GM12891 (cell line): ENCODE data around the gene RASGRF1.
"Not testable (repeated sequence)": the region's sequence is repeated elsewhere in the genome, so short reads cannot be mapped to it uniquely, and the experiment has no call there.

Experiments used
- DNase-seq: peaks from one replicate; pipeline ENCODE4 v3.0.0; 2011; ENCODE audit warnings: low spot score; ENCODE audit not compliant: insufficient read length
- FAIRE-seq: peaks from 2 replicates; lab custom pipeline; 2011; peaks lifted over from hg19 to GRCh38; lab: Jason Lieb, UNC
- PAX5 ChIP-seq: IDR thresholded peaks from 2 replicates; pipeline ENCODE4 v1.6.1; 2011; ENCODE audit warnings: low read length, moderate library complexity, mild to moderate bottlenecking; ENCODE audit not compliant: insufficient read depth, severe bottlenecking
- POLR2A ChIP-seq: IDR thresholded peaks from 2 replicates; pipeline ENCODE4 v1.6.1; 2011; ENCODE audit warnings: low read depth, low read length, control low read depth
- POLR2AphosphoS5 ChIP-seq: IDR thresholded peaks from 2 replicates; pipeline ENCODE4 v1.6.1; 2011; ENCODE audit warnings: low read depth, low read length, control low read depth
- POU2F2 ChIP-seq: IDR thresholded peaks from 2 replicates; pipeline ENCODE4 v1.6.1; 2011; ENCODE audit warnings: low read depth, mild to moderate bottlenecking, control low read depth, low read length, moderate library complexity
- SPI1 ChIP-seq: IDR thresholded peaks from 2 replicates; pipeline ENCODE4 v1.6.1; 2011; ENCODE audit warnings: low read depth, low read length, control low read depth
- TAF1 ChIP-seq: IDR thresholded peaks from 2 replicates; pipeline ENCODE4 v1.6.1; 2011; ENCODE audit warnings: low read depth, low read length, control low read depth

The RASGRF1 gene

GRCh38 chr15:78937132-78937739 lies 153.3 kb downstream of the RASGRF1 start:
- TF ChIP-seq PAX5: no peak
- TF ChIP-seq TAF1: no peak
- TF ChIP-seq POLR2A: no peak
- TF ChIP-seq POLR2AphosphoS5: no peak
- TF ChIP-seq POU2F2: no peak
- no peak for TF ChIP-seq SPI1
- FAIRE-seq (peak; percentile 52), DNase-seq (no peak)

DNA sequence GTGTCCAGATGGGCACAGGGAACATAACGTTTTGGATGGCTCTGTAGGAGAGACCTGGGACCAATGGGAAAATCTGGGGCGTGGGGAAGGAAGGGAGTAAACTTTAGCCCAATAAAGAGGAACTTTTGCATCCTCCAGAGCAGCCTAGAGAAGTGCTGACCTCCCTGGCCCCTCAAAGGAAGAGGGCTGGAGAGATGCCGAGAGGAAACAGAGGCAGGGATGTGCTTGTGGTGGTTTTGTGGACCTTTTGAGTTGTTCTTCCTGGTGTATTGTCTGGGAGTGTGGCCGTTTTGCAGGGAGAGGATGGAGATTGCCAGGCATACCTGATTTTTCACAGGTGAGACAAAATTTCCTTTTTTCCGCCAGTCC lies 155.9 kb downstream of the RASGRF1 start:
- FAIRE-seq (no peak), DNase-seq (no peak)
- TF ChIP-seq POLR2A (no peak), PAX5 (no peak), TAF1 (no peak), POLR2AphosphoS5 (no peak), SPI1 (no peak), POU2F2 (no peak)

DNA sequence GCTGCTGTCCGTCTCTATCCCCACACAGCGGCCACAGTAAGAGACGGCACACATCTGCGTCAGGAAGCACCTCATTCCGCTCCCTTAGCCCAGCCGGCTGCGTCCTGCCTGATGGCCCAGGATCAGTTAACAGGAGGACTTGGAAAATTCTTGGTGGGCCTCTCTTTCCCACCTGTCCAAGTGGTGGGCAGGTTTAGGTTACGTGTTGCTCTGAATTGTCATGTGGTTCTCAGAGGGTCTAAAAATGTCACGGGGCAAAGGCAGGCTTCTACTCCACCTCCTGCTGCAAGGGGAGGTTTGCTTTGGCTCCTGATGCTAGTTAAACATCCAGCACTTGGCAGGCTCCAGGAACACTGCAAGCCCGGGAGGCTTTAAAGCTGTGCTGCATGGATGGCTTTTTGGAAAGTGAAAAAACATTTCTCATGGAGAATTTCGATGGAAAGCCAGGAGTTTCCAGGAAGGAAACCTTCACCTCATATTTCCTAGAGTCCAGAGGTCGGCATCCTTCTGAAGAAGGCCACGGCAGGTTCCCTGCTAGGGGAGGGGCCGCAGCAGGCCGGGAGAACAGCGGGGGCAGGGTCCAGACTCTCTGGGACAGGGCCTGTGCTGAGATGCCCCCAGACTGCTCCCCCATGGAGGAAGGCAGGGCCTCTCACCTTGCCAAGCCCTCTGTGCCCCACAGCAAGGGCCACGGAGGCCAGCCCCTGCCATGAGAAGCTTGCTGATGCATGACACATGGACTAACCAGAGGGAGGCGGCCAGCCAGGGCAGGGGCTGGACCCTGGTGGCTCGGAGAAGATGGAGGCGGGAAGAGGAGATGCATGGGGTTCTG lies 156.5 kb downstream of the RASGRF1 start:
- FAIRE-seq: no peak
- DNase-seq: no peak
- no peak for TF ChIP-seq PAX5
- TF ChIP-seq TAF1: no peak
- TF ChIP-seq POLR2A: no peak
- TF ChIP-seq POLR2AphosphoS5: no peak
- no peak for TF ChIP-seq POU2F2
- no peak for TF ChIP-seq SPI1

- DNase-seq (no peak), FAIRE-seq (no peak)
- TF ChIP-seq POLR2A: no peak
Observed at GRCh38 chr15:78933187-78933822, 157.3 kb downstream of the RASGRF1 start.

DNA sequence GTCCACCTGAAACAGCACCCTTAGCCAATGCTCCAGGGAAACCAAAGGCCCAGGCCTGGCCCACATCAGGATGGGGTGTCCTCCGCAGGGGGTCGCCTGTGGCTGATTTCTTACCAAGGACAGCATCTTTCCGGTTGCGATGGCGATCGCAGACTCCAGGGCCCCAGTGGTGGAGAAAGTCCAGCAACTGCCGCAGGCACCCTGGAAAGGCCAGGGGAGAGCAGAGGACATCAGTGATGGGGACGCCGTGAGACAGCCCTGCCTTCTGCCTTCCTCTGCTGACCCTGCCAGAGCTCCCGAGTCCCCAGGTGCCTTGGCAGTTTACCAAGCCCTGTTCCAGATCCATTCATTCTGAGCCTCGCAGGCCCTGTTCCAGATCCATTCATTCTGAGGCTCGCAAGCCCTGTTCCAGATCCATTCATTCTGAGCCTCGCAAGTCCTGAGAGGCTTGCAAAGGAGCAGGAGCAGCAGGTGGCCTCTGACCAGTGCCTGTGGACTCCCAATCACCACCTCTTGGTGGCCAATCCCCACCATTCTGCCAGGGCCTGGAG lies 158.2 kb downstream of the RASGRF1 start:
- no peak for DNase-seq
- FAIRE-seq: no peak
- TF ChIP-seq POU2F2 (no peak), TAF1 (no peak), SPI1 (no peak)

- DNase-seq: no peak
- no peak for FAIRE-seq
- TF ChIP-seq POLR2AphosphoS5 (no peak), TAF1 (no peak), SPI1 (no peak), PAX5 (no peak), POU2F2 (no peak), POLR2A (no peak)
Observed at GRCh38 chr15:78931439-78932257, 158.9 kb downstream of the RASGRF1 start.

DNA sequence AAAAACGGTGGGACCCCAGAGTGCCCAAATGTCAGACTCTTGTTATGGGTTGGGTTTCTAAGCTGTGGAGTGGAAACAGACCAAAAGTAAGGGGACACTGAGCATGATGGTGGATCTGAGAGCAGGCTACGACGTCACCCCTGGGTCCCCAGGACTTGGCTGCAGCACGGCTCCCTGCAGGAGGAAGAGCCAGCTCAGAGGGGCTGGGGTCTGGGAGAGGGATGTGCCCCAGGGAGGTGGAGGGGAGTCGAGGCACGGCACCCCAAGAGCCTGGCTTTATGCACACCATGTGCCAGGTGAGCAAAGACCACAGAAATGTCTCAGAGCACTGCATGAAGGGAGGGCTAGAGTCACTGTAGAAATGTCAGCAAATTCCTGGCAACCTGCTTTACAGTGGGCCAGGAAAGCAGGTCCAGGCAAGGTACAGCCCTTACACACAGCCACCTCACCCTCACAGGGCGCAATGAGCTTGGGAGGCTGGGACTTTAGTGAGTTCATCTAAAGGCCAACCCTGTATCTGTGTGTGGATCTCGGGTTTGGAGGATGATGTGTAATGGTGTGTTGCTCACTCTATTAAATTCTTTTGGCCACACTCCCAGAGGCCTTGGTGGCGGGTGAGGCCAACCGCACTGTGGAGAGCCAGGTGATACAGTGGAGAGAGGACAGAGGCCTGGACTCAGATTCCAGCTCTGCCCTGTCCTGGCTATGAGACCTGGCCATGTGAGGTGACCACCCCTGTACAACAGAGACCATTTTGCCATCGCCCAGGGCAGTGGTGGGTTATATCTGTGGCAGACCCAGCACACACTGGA lies 159.8 kb downstream of the RASGRF1 start:
- FAIRE-seq (peak; percentile 13), DNase-seq (no peak)
- TF ChIP-seq POLR2AphosphoS5 (peak; percentile 23; the same call in 1 of the 2 replicates), POU2F2 (no peak), TAF1 (no peak), SPI1 (no peak)

DNA sequence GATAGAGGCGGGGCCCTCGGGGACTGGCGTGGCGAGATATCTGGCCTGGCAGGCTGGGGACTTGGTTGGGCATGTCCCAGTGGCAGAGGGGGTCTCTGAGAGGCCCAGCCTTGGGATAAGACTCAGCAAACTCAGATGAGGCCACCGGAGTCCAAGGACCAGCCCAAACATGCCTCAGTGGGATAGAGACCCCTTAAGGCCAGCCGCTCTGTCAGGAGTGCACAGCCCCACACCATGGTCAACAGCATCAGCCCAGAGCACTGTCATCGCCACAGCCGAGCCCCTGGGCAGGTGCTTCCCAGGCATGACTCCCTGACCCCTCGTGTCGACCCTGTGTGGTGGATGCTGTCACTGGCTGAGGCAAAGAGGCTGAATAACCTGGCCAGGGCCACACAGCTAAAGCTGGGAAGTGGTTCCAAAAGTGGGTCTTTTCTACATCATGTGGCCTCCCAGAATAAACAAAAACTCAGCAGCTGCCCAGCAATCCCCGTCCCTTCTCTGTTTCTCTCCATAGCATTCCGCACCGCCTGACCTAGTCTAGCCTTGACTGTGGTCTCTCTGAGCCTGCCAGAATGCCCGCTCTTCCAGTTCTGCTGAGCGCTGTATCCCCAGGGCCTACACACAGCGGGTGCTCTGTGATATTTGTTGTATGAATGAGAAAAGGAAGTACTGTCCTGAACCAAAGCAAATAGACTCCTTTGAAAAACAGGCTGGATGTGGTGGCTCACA lies 160.9 kb downstream of the RASGRF1 start:
- no peak for DNase-seq
- no peak for FAIRE-seq
- no peak for TF ChIP-seq TAF1
- TF ChIP-seq POLR2AphosphoS5: no peak
- TF ChIP-seq SPI1: no peak
- TF ChIP-seq POU2F2: no peak
- no peak for TF ChIP-seq PAX5
- TF ChIP-seq POLR2A: no peak

GRCh38 chr15:78928616-78929093 lies 161.9 kb downstream of the RASGRF1 start:
- FAIRE-seq (no peak), DNase-seq (no peak)
- no peak for TF ChIP-seq POU2F2
- no peak for TF ChIP-seq SPI1
- no peak for TF ChIP-seq POLR2A
- TF ChIP-seq PAX5: no peak
- TF ChIP-seq POLR2AphosphoS5: no peak
- TF ChIP-seq TAF1: no peak

GRCh38 chr15:78928176-78928575 lies 162.4 kb downstream of the RASGRF1 start:
- FAIRE-seq, DNase-seq: not testable (repeated sequence)
